Psoas muscle (tissue), 8 donors: Measurements from ENCODE around the gene PLTP. TPM values are rescaled to one million over a fixed set of nuclear protein-coding genes. Genes with fewer than 3 reads are reported as not detected.

Experiments
- ATAC-seq, 4 donors: fragments of 200-7000 bp; cut with Tn5 transposase; one replicate each; pipeline ENCODE4 v1.9.1; 2020; ENCODE audit warnings: moderate library complexity in 3 of 4, mild to moderate bottlenecking in 2 of 4
- DNase-seq, 2 donors: peaks; one replicate each; pipeline ENCODE4 v3.0.0-alpha.2; 2020
- H3K27ac ChIP-seq: fragments of 200-600 bp; one replicate; pipeline ENCODE4 v1.8.0; 2022
- H3K27me3 ChIP-seq, 3 donors: fragments of 200-600 bp in 1 of 3; one replicate each; pipeline versions ENCODE4 v1.6.1 to v1.8.0; 2013 to 2022; ENCODE audit warnings: low read length in 2 of 3, mild to moderate bottlenecking in 2 of 3, moderate library complexity in 1 of 3; ENCODE audit not compliant: insufficient read depth in 3 of 3
- H3K36me3 ChIP-seq, 2 donors: fragments of 200-600 bp in 1 of 2; one replicate each; pipeline versions ENCODE4 v1.6.1 to v1.8.0; 2013 to 2022; ENCODE audit warnings: low read depth in 1 of 2, mild to moderate bottlenecking in 1 of 2, moderate library complexity in 1 of 2; ENCODE audit not compliant: insufficient read depth in 1 of 2
- H3K4me1 ChIP-seq: fragments of 200-600 bp; one replicate; pipeline ENCODE4 v1.8.0; 2022
- H3K4me3 ChIP-seq: fragments of 200-600 bp; one replicate; pipeline ENCODE4 v1.8.0; 2022; ENCODE audit warnings: mild to moderate bottlenecking
- H3K9me3 ChIP-seq: fragments of 200-600 bp; one replicate; pipeline ENCODE4 v1.8.0; 2022
- CTCF ChIP-seq: fragments of 200-600 bp; IDR thresholded peaks from one replicate; pipeline ENCODE4 v1.8.0; 2022; ENCODE audit warnings: antibody characterized with exemption
- WGBS, 3 donors: extraction: QIAGEN DNeasy Blood & Tissue Kit; methylation state at CpG; one replicate each; pipeline versions ENCODE4 v1.1.6 to v1.1.7; 2013; 5-methylcytosine and 5-hydroxymethylcytosine counted together
- intact Hi-C, 2 donors: fragments of 100-400 bp; cut with DNase I; formaldehyde crosslinking; loops; one replicate each; pipeline versions ENCODE4 v1.11.0 to v1.14.2; 2022
- polyA plus RNA-seq, 3 donors: library from polyadenylated mRNA; stranded (reverse); fragments of 200-250 nt; gene quantifications; one replicate each; pipeline ENCODE4 v1.2.3, GENCODE V29; 2013
- total RNA-seq, 4 donors: library from RNA; stranded (reverse); fragmentation: NEBNext Ultra II Directional in 2 of 4; extraction: Animal tissue kit (Norgen Biotek cat#: 25700) in 2 of 4; gene quantifications; one replicate each; pipeline versions ENCODE4 v1.2.1 to v1.2.4, GENCODE V29; 2021 to 2023
- donor health status: healthy with polysubstance abuse.
- donor health status: DM: no; HTN: no; CAD: no; lungs with moderate emphysema.
- donor health status: Bipolar disorder and iron deficiency.
- donor health status: healthy.
- donor health status: DM: yes; HTN: yes; CAD: no.
- donor health status: DM: no; HTN: no; CAD: no.
- donor health status: DM: no; HTN: no; CAD: no.
- donor health status: DM: yes; HTN: yes; CAD: no.

Gene PLTP
- total and polyA plus RNA-seq, 7 donors, result 7.9 to 38.0 (median 19.0) TPM

GRCh38 chr20:45927071-45927878, 15.3 kb upstream of the PLTP start:
- H3K27me3 ChIP-seq, result no peaks in the 10 kb centered on the region
- no peak overlapping the region for H3K4me3 ChIP-seq
- ATAC-seq (no peak), DNase-seq (no peak)
- peaks cover 14% of the 10 kb centered on the region for H3K4me1 ChIP-seq
- 79 to 84% (median 80%) methylated on average over 14 of the region's 14 CpGs for WGBS, 3 donors
- TF ChIP-seq CTCF, result no peak
- peaks cover 0 to 2% of the 10 kb centered on the region in 2 donors for H3K36me3 ChIP-seq
- H3K27ac ChIP-seq, result no peak overlapping the region
- no peaks in the 10 kb centered on the region for H3K9me3 ChIP-seq
- intact Hi-C loops, result no loop called here

- no peak for DNase-seq
- TF ChIP-seq CTCF, result no peak
Observed at GRCh38 chr20:45926731-45927070, 14.7 kb upstream of the PLTP start.

GRCh38 chr20:45925821-45926506, 14.0 kb upstream of the PLTP start:
- WGBS, 3 donors, result 52 to 59% (median 55%) methylated on average over 9 of the region's 9 CpGs
- peaks cover 14% of the 10 kb centered on the region for H3K4me1 ChIP-seq
- no peak for TF ChIP-seq CTCF
- H3K27ac ChIP-seq, result no peak overlapping the region
- no peaks in the 10 kb centered on the region for H3K9me3 ChIP-seq
- intact Hi-C loops, result no loop called here
- H3K4me3 ChIP-seq, result no peak overlapping the region
- ATAC-seq (peak in 2 of 4 donors; percentile 10 to 15), DNase-seq (no peak)
- no peaks in the 10 kb centered on the region for H3K27me3 ChIP-seq
- H3K36me3 ChIP-seq, result no peaks in the 10 kb centered on the region

More at GRCh38 chr20:45926731-45927070, 14.7 kb upstream of the PLTP start:
- Histone ChIP-seq H3K4me1 (peaks cover 14% of the 10 kb centered on the region), H3K27ac (no peak overlapping the region), H3K4me3 (no peak overlapping the region), H3K27me3 (no peaks in the 10 kb centered on the region), H3K36me3 (no peaks in the 10 kb centered on the region), H3K9me3 (no peaks in the 10 kb centered on the region)
- 50 to 63% (median 54%) methylated on average over 2 of the region's 2 CpGs for WGBS, 3 donors
- ATAC-seq, result no peak
- intact Hi-C loops, result no loop called here

- WGBS, 3 donors, result 28 to 29% (median 29%) methylated on average over 21 of the region's 21 CpGs
- H3K9me3 ChIP-seq, result no peaks in the 10 kb centered on the region
- H3K4me3 ChIP-seq, result peak overlapping the region; percentile 16
- no peaks in the 10 kb centered on the region for H3K27me3 ChIP-seq
- H3K27ac ChIP-seq, result peak overlapping the region; percentile 71
- intact Hi-C loops, result no loop called here
- peaks cover 14% of the 10 kb centered on the region for H3K4me1 ChIP-seq
- no peaks in the 10 kb centered on the region for H3K36me3 ChIP-seq
- peak; percentile 50 to 74 (median 60) for ATAC-seq
- TF ChIP-seq CTCF, result no peak
- DNase-seq, result peak in 1 of 2 donors; percentile 58
Observed at GRCh38 chr20:45924391-45925261, 12.7 kb upstream of the PLTP start.
